Fibroblast of lung (primary cell): ENCODE data around the gene RHOT1. TPM values are rescaled to one million over a fixed set of nuclear protein-coding genes. Genes with fewer than 3 reads are reported as not detected.

Source experiments
- DNase-seq, 2 donors: peaks; one replicate each; pipeline versions ENCODE4 v3.0.0 to v3.0.0-alpha.2; 2010; ENCODE audit warnings: low read depth in 2 of 2
- H2AFZ ChIP-seq: 2 replicates; pipeline ENCODE4 v1.5.1; 2012; ENCODE audit warnings: low read length, control low read depth, inconsistent platforms
- H3K27ac ChIP-seq: 2 replicates; pipeline ENCODE4 v1.5.1; 2011; ENCODE audit warnings: low read length, control low read depth; ENCODE audit not compliant: insufficient read depth
- H3K27me3 ChIP-seq: 2 replicates; pipeline ENCODE4 v1.5.1; 2011; ENCODE audit warnings: mild to moderate bottlenecking, low read length; ENCODE audit not compliant: control insufficient read depth, insufficient read depth
- H3K36me3 ChIP-seq: 2 replicates; pipeline ENCODE4 v1.5.1; 2011; ENCODE audit warnings: low read length; ENCODE audit not compliant: control insufficient read depth, insufficient read depth
- H3K4me1 ChIP-seq: 2 replicates; pipeline ENCODE4 v1.5.1; 2011; ENCODE audit warnings: low read length; ENCODE audit not compliant: control insufficient read depth, insufficient read depth; ENCODE audit errors: extremely low read depth
- H3K4me2 ChIP-seq: 2 replicates; pipeline ENCODE4 v1.5.1; 2011; ENCODE audit warnings: low read length, control low read depth; ENCODE audit not compliant: insufficient read depth; ENCODE audit errors: extremely low read depth
- H3K4me3 ChIP-seq, 4 experiments: fragments of 200-600 bp in 1 of 4; sonication (generic) in 1 of 4; replicated peaks in 1 of 4; 2 replicates each; pipeline ENCODE4 v1.5.1; 2011 to 2016; ENCODE audit warnings: low read length in 4 of 4, low read depth in 3 of 4, mild to moderate bottlenecking in 3 of 4, control low read depth in 2 of 4, inconsistent platforms in 1 of 4, mixed read lengths in 1 of 4; ENCODE audit not compliant: insufficient read depth in 1 of 4; ENCODE audit errors: control extremely low read depth in 1 of 4
- H3K79me2 ChIP-seq: 2 replicates; pipeline ENCODE4 v1.5.1; 2012; ENCODE audit warnings: mild to moderate bottlenecking, low read length, inconsistent platforms; ENCODE audit not compliant: control insufficient read depth, insufficient read depth
- H3K9ac ChIP-seq: 2 replicates; pipeline ENCODE4 v1.5.1; 2011; ENCODE audit warnings: mild to moderate bottlenecking, low read length, control low read depth; ENCODE audit not compliant: insufficient read depth
- H3K9me3 ChIP-seq: 2 replicates; pipeline ENCODE4 v1.5.1; 2012; ENCODE audit warnings: low read depth, low read length; ENCODE audit not compliant: control insufficient read depth, insufficient read depth
- H4K20me1 ChIP-seq: 2 replicates; pipeline ENCODE4 v1.5.1; 2011; ENCODE audit warnings: low read length; ENCODE audit not compliant: control insufficient read depth, insufficient read depth; ENCODE audit errors: extremely low read depth
- CTCF ChIP-seq, 2 donors: IDR thresholded peaks in 1 of 2; conservative IDR thresholded peaks in 1 of 2; 1 replicate in 1 of 2; 2 replicates in 1 of 2; pipeline ENCODE4 v1.5.1; 2011 to 2012; ENCODE audit warnings: low read length in 2 of 2, control low read depth in 1 of 2, inconsistent platforms in 1 of 2, low read depth in 1 of 2, mild to moderate bottlenecking in 1 of 2
- EZH2 ChIP-seq: IDR thresholded peaks from 2 replicates; pipeline ENCODE4 v1.5.1; 2012; ENCODE audit warnings: low read length, control low read depth, mild to moderate bottlenecking; ENCODE audit errors: missing control alignments
- polyA plus RNA-seq, 2 donors: library from polyadenylated mRNA; depleted of rRNA in 1 of 2; stranded (reverse) in 1 of 2; unstranded in 1 of 2; fragments of >200 nt; gene quantifications; 2 replicates each; pipeline ENCODE4 v1.2.1, GENCODE V29; 2011 to 2012; ENCODE audit warnings: missing spikeins in 1 of 2
- total RNA-seq: library from RNA; depleted of rRNA; stranded (reverse); fragments of >200 nt; gene quantifications from 2 replicates; pipeline ENCODE4 v1.2.1, GENCODE V29; 2014

Gene RHOT1
- total and polyA plus RNA-seq, 2 donors (not counting 1 experiment from before 2014, with no cell fraction given) = 45.6 to 58.8 TPM

GRCh38 chr17:32256701-32257019, 114.4 kb downstream of the RHOT1 start:
- TF ChIP-seq EZH2 = no peak
- no peak for TF ChIP-seq CTCF (conservative IDR thresholded peaks at IDR 0.05 in 1 of 2, IDR thresholded peaks at IDR 0.05 in 1 of 2; ENCODE audit: low read depth in 1 of 2, low read length in 2 of 2)

GRCh38 chr17:32258383-32259140, 116.3 kb downstream of the RHOT1 start:
- H3K36me3 ChIP-seq = no peaks in the 10 kb centered on the region
- no peak overlapping the region for H3K9ac ChIP-seq
- peaks cover 9% of the 10 kb centered on the region for H3K4me1 ChIP-seq
- H3K4me2 ChIP-seq = no peak overlapping the region
- no peak for TF ChIP-seq EZH2
- TF ChIP-seq CTCF (conservative IDR thresholded peaks at IDR 0.05 in 1 of 2, IDR thresholded peaks at IDR 0.05 in 1 of 2; ENCODE audit: low read depth in 1 of 2, low read length in 2 of 2) = no peak
- H3K4me3 ChIP-seq = no peak overlapping the region
- no peaks in the 10 kb centered on the region for H4K20me1 ChIP-seq
- peaks cover 16% of the 10 kb centered on the region for H3K27me3 ChIP-seq
- no peak overlapping the region for H2AFZ ChIP-seq
- DNase-seq = no peak
- H3K9me3 ChIP-seq = no peaks in the 10 kb centered on the region
- no peaks in the 10 kb centered on the region for H3K79me2 ChIP-seq
- H3K27ac ChIP-seq = no peak overlapping the region

More at GRCh38 chr17:32256701-32257019, 114.4 kb downstream of the RHOT1 start:
- Histone ChIP-seq H3K9ac (no peak overlapping the region), H3K27ac (no peak overlapping the region), H2AFZ (no peak overlapping the region), H3K4me3 (no peak overlapping the region), H3K79me2 (no peaks in the 10 kb centered on the region), H4K20me1 (no peaks in the 10 kb centered on the region), H3K4me1 (peaks cover 9% of the 10 kb centered on the region), H3K9me3 (no peaks in the 10 kb centered on the region), H3K36me3 (no peaks in the 10 kb centered on the region), H3K27me3 (no peaks in the 10 kb centered on the region), H3K4me2 (peak overlapping the region; percentile 50)
- DNase-seq = no peak

GRCh38 chr17:32259586-32259985, 117.3 kb downstream of the RHOT1 start:
- peaks cover 26% of the 10 kb centered on the region for H3K27me3 ChIP-seq
- H4K20me1 ChIP-seq = no peaks in the 10 kb centered on the region
- TF ChIP-seq CTCF (conservative IDR thresholded peaks at IDR 0.05 in 1 of 2, IDR thresholded peaks at IDR 0.05 in 1 of 2; ENCODE audit: low read depth in 1 of 2, low read length in 2 of 2) (no peak), EZH2 (no peak)
- H3K9me3 ChIP-seq = no peaks in the 10 kb centered on the region
- peaks cover 9% of the 10 kb centered on the region for H3K4me1 ChIP-seq
- no peak overlapping the region for H3K27ac ChIP-seq
- no peak overlapping the region for H3K4me2 ChIP-seq
- H3K79me2 ChIP-seq = no peaks in the 10 kb centered on the region
- H3K4me3 ChIP-seq = no peak overlapping the region
- H2AFZ ChIP-seq = no peak overlapping the region
- H3K9ac ChIP-seq = no peak overlapping the region
- DNase-seq = peak; percentile 75
- H3K36me3 ChIP-seq = no peaks in the 10 kb centered on the region
